ENCODE data around the gene CEP44.
"Not testable (repeated sequence)": the region's sequence is repeated elsewhere in the genome, so short reads cannot be mapped to it uniquely, and the experiment has no call there.

CEP44 gene

GRCh38 chr4:174260099-174260498, 23.6 kb upstream of the CEP44 start:
- no peak overlapping the region for H2AK5ac ChIP-seq (ENCODE audit: low read length)
- H2BK120ac ChIP-seq (ENCODE audit: insufficient read depth, low read length, poor library complexity), result no peak overlapping the region
- no peak overlapping the region for H4K91ac ChIP-seq (ENCODE audit: low read depth, low read length)
- no peaks in the 10 kb centered on the region for H3K27me3 ChIP-seq (ENCODE audit: insufficient read depth, low read length)
- no peak overlapping the region for H3K23ac ChIP-seq (ENCODE audit: low read length)
- no peak overlapping the region for H4K8ac ChIP-seq (ENCODE audit: low read depth, low read length)
- H2AFZ ChIP-seq (ENCODE audit: insufficient read depth, low read length, poor library complexity), result no peak overlapping the region
- no peak overlapping the region for H3K27ac ChIP-seq (ENCODE audit: low read depth, low read length)
- no peak overlapping the region for H2BK12ac ChIP-seq (ENCODE audit: low read length)
- H3K4me1 ChIP-seq (ENCODE audit: control insufficient read depth in 1 of 2, insufficient read depth in 2 of 2, low read length in 2 of 2), result no peaks in the 10 kb centered on the region
- H3K36me3 ChIP-seq (ENCODE audit: control insufficient read depth in 1 of 2, insufficient read depth in 2 of 2, low read length in 2 of 2), result peaks cover 2 to 4% of the 10 kb centered on the region in 2 experiments
- DNase-seq, result peak; percentile 52 to 92
- no peaks in the 10 kb centered on the region for H3K79me2 ChIP-seq (ENCODE audit: control insufficient read depth, insufficient read depth, low read length, poor library complexity)
- H3K4me2 ChIP-seq (ENCODE audit: low read length), result no peak overlapping the region
- H3K18ac ChIP-seq (ENCODE audit: low read length), result no peak overlapping the region
- H3K9me3 ChIP-seq (ENCODE audit: insufficient read depth, low read depth, low read length), result no peaks in the 10 kb centered on the region
- H3K79me1 ChIP-seq (ENCODE audit: low read length), result no peaks in the 10 kb centered on the region
- H3K9ac ChIP-seq (ENCODE audit: low read length), result no peak overlapping the region
- no peak overlapping the region for H4K12ac ChIP-seq (ENCODE audit: low read depth, low read length)
- H3K4ac ChIP-seq (ENCODE audit: low read depth, low read length), result no peak overlapping the region
- H3K4me3 ChIP-seq (ENCODE audit: low read depth, low read length), result no peak overlapping the region
- no peak overlapping the region for H2BK5ac ChIP-seq (ENCODE audit: low read depth, low read length, poor library complexity)
- no peak overlapping the region for H3K14ac ChIP-seq (ENCODE audit: low read length)
- WGBS (ENCODE audit: extremely low coverage, insufficient coverage, insufficient read length), result no CpG with 5 or more reads among the region's 3 CpGs

DNA sequence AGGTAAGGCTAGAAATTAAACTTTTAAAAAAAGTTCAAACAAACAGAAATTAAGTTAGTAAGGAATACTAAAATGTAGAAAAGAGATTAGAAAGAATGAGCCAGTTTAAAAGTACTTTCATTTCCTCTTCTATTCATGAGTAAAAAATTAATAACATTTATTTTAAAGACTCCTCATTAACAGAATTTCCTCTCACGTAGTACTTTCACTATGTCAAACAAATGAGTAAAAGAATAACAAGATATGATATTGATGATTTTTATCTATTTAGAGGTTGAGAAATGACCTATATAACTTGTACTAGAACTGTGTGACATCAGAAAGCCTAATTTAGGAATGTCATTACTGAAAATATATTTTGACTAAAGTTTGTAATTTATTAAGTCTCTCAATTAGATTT, 22.3 kb upstream of the CEP44 start:
- not testable (repeated sequence) for H2BK5ac ChIP-seq (ENCODE audit: low read depth, low read length, poor library complexity); H2BK12ac ChIP-seq (ENCODE audit: low read length); H3K79me1 ChIP-seq (ENCODE audit: low read length); H3K36me3 ChIP-seq (ENCODE audit: control insufficient read depth in 1 of 2, insufficient read depth in 2 of 2, low read length in 2 of 2); H3K4me1 ChIP-seq (ENCODE audit: control insufficient read depth in 1 of 2, insufficient read depth in 2 of 2, low read length in 2 of 2); H2BK120ac ChIP-seq (ENCODE audit: insufficient read depth, low read length, poor library complexity); H3K9me3 ChIP-seq (ENCODE audit: insufficient read depth, low read depth, low read length); H4K8ac ChIP-seq (ENCODE audit: low read depth, low read length); H4K91ac ChIP-seq (ENCODE audit: low read depth, low read length); H3K18ac ChIP-seq (ENCODE audit: low read length); H3K27ac ChIP-seq (ENCODE audit: low read depth, low read length); H2AK5ac ChIP-seq (ENCODE audit: low read length); H3K4me3 ChIP-seq (ENCODE audit: low read depth, low read length); H3K23ac ChIP-seq (ENCODE audit: low read length); H3K79me2 ChIP-seq (ENCODE audit: control insufficient read depth, insufficient read depth, low read length, poor library complexity); H4K12ac ChIP-seq (ENCODE audit: low read depth, low read length); DNase-seq; H2AFZ ChIP-seq (ENCODE audit: insufficient read depth, low read length, poor library complexity); H3K4ac ChIP-seq (ENCODE audit: low read depth, low read length); H3K9ac ChIP-seq (ENCODE audit: low read length); H3K4me2 ChIP-seq (ENCODE audit: low read length); H3K27me3 ChIP-seq (ENCODE audit: insufficient read depth, low read length); H3K14ac ChIP-seq (ENCODE audit: low read length)
- no CpG with 5 or more reads among the region's 1 CpG for WGBS (ENCODE audit: extremely low coverage, insufficient coverage, insufficient read length)

- Histone ChIP-seq H3K18ac (ENCODE audit: low read length) (no peak overlapping the region), H4K8ac (ENCODE audit: low read depth, low read length) (no peak overlapping the region), H3K79me1 (ENCODE audit: low read length) (no peaks in the 10 kb centered on the region), H3K4me2 (ENCODE audit: low read length) (no peak overlapping the region), H2AFZ (ENCODE audit: insufficient read depth, low read length, poor library complexity) (no peak overlapping the region), H3K27me3 (ENCODE audit: insufficient read depth, low read length) (no peaks in the 10 kb centered on the region), H2BK12ac (ENCODE audit: low read length) (no peak overlapping the region), H3K79me2 (ENCODE audit: control insufficient read depth, insufficient read depth, low read length, poor library complexity) (no peaks in the 10 kb centered on the region), H2BK5ac (ENCODE audit: low read depth, low read length, poor library complexity) (no peak overlapping the region), H3K9me3 (ENCODE audit: insufficient read depth, low read depth, low read length) (no peaks in the 10 kb centered on the region), H4K91ac (ENCODE audit: low read depth, low read length) (no peak overlapping the region), H3K36me3 (ENCODE audit: control insufficient read depth in 1 of 2, insufficient read depth in 2 of 2, low read length in 2 of 2) (peaks cover 2% of the 10 kb centered on the region in 2 experiments), H3K14ac (ENCODE audit: low read length) (no peak overlapping the region), H3K4me3 (ENCODE audit: low read depth, low read length) (no peak overlapping the region), H2AK5ac (ENCODE audit: low read length) (no peak overlapping the region), H3K4me1 (ENCODE audit: control insufficient read depth in 1 of 2, insufficient read depth in 2 of 2, low read length in 2 of 2) (no peaks in the 10 kb centered on the region), H3K9ac (ENCODE audit: low read length) (no peak overlapping the region), H2BK120ac (ENCODE audit: insufficient read depth, low read length, poor library complexity) (no peak overlapping the region), H3K4ac (ENCODE audit: low read depth, low read length) (no peak overlapping the region), H3K23ac (ENCODE audit: low read length) (no peak overlapping the region), H3K27ac (ENCODE audit: low read depth, low read length) (no peak overlapping the region), H4K12ac (ENCODE audit: low read depth, low read length) (no peak overlapping the region)
- no CpG with 5 or more reads among the region's 6 CpGs for WGBS (ENCODE audit: extremely low coverage, insufficient coverage, insufficient read length)
- no peak for DNase-seq
Observed at GRCh38 chr4:174262624-174263444, 20.9 kb upstream of the CEP44 start.

GRCh38 chr4:174263445-174263736, 20.3 kb upstream of the CEP44 start:
- Histone ChIP-seq H3K4me3 (ENCODE audit: low read depth, low read length) (no peak overlapping the region), H3K27ac (ENCODE audit: low read depth, low read length) (no peak overlapping the region), H2BK120ac (ENCODE audit: insufficient read depth, low read length, poor library complexity) (no peak overlapping the region), H4K91ac (ENCODE audit: low read depth, low read length) (no peak overlapping the region), H3K79me2 (ENCODE audit: control insufficient read depth, insufficient read depth, low read length, poor library complexity) (no peaks in the 10 kb centered on the region), H3K23ac (ENCODE audit: low read length) (no peak overlapping the region), H3K9ac (ENCODE audit: low read length) (no peak overlapping the region), H3K14ac (ENCODE audit: low read length) (no peak overlapping the region), H3K18ac (ENCODE audit: low read length) (no peak overlapping the region), H3K4ac (ENCODE audit: low read depth, low read length) (no peak overlapping the region), H3K27me3 (ENCODE audit: insufficient read depth, low read length) (no peaks in the 10 kb centered on the region), H2AK5ac (ENCODE audit: low read length) (no peak overlapping the region), H3K79me1 (ENCODE audit: low read length) (no peaks in the 10 kb centered on the region), H3K4me2 (ENCODE audit: low read length) (no peak overlapping the region), H4K8ac (ENCODE audit: low read depth, low read length) (no peak overlapping the region), H4K12ac (ENCODE audit: low read depth, low read length) (no peak overlapping the region), H3K36me3 (ENCODE audit: control insufficient read depth in 1 of 2, insufficient read depth in 2 of 2, low read length in 2 of 2) (peaks cover 2% of the 10 kb centered on the region in 2 experiments), H3K9me3 (ENCODE audit: insufficient read depth, low read depth, low read length) (no peaks in the 10 kb centered on the region), H2BK5ac (ENCODE audit: low read depth, low read length, poor library complexity) (no peak overlapping the region), H2BK12ac (ENCODE audit: low read length) (no peak overlapping the region), H2AFZ (ENCODE audit: insufficient read depth, low read length, poor library complexity) (no peak overlapping the region), H3K4me1 (ENCODE audit: control insufficient read depth in 1 of 2, insufficient read depth in 2 of 2, low read length in 2 of 2) (no peaks in the 10 kb centered on the region)
- no CpG with 5 or more reads among the region's 3 CpGs for WGBS (ENCODE audit: extremely low coverage, insufficient coverage, insufficient read length)
- DNase-seq, result no peak

All from trophoblast cell (in vitro differentiated cells and primary cell).